ENCODE results near the gene MYH4.

Gene MYH4

GRCh38 chr17:10421900-10422542 lies 47.3 kb downstream of the MYH4 start, which contains the start of gene MYH8:
MYH8 (minus strand) TSS chr17:10421950; CDS start chr17:10420227, 1,723 bp downstream.
- DNase-seq: no peak

GRCh38 chr17:10421211-10421610 lies 48.1 kb downstream of the MYH4 start:
- no peak for DNase-seq

- no peak for DNase-seq
Observed at GRCh38 chr17:10420811-10421210, 48.5 kb downstream of the MYH4 start.

- DNase-seq: no peak
Observed at GRCh38 chr17:10417431-10417830, 51.9 kb downstream of the MYH4 start.

GRCh38 chr17:10415161-10415560 lies 54.2 kb downstream of the MYH4 start:
- no peak for DNase-seq

- DNase-seq: no peak
Observed at GRCh38 chr17:10403589-10403988, 65.8 kb downstream of the MYH4 start.

- no peak for DNase-seq
Observed at GRCh38 chr17:10398352-10398751, 71.0 kb downstream of the MYH4 start.

GRCh38 chr17:10396524-10397163 lies 72.7 kb downstream of the MYH4 start:
- DNase-seq: no peak

GRCh38 chr17:10394201-10394887 lies 75.0 kb downstream of the MYH4 start:
- DNase-seq: no peak

Measured in right kidney (tissue), 1 donor.